Fibroblast of gingiva (primary cell): ENCODE measurements around the gene MGAT3.
"Not testable (repeated sequence)": the region's sequence is repeated elsewhere in the genome, so short reads cannot be mapped to it uniquely, and the experiment has no call there.

ENCODE experiments used
- DNase-seq: peaks from one replicate; pipeline ENCODE4 v3.0.0-alpha.2; 2011; ENCODE audit warnings: low read depth

Gene MGAT3

GRCh38 chr22:39514373-39514973, 57.7 kb downstream of the MGAT3 start:
- no peak for DNase-seq

- no peak for DNase-seq
Observed at GRCh38 chr22:39515266-39516050, 58.6 kb downstream of the MGAT3 start.

DNA sequence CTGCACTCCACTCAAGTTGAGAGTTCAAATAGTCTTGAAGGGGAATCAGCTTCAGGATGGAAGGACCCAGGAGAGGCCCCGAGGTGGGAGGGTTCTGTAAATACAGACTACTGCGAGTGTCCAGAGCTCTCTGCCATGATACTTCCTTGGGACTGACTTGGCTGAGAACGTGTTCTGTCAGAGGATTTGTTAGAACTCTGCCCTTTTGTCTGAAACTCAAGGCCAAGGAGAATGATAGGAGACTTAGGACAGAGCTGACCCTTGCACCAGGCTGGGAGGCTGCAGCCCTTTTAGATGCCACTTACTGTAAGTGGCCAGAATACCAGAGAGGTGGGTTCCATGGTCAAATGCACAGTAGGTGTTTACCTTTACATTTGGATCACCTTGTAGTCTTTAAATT, 60.7 kb downstream of the MGAT3 start:
- DNase-seq, result no peak

GRCh38 chr22:39518144-39518786, 61.5 kb downstream of the MGAT3 start:
- DNase-seq, result peak; percentile 41

- DNase-seq, result no peak
Observed at GRCh38 chr22:39518996-39519680, 62.3 kb downstream of the MGAT3 start.

DNA sequence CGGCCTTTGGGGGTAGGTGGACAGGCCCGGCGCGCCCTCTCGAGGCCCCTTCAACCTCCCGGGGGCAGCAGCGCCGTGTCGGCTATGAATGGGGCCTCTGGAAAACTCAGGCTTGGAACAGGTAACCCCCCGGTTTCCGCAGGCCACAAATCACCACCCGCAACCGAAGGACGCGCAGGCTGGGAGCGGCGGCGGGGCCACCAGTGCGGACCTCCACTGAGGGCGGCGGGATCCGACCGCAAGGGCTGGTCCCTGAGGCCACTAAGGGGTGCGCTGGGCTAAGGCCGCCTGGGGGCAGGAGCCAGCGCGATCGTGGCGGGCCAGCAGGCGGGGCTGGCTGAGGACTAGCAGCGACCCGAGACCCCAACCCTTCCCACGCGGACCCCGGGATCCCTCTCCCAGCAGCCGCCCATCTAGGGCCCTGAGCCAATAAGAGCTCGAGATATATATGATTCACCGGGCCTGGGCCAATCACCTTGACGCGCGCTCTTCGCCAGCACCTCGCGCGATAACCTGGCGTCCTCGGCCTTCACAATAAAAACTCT, 62.9 kb downstream of the MGAT3 start:
- peak; percentile 56 for DNase-seq

GRCh38 chr22:39520226-39521105, 63.7 kb downstream of the MGAT3 start, which contains the start of gene ATF4:
Gene ATF4 (plus strand): TSS chr22:39520562. CDS start chr22:39521446, 884 bp downstream.
- peak; percentile 100 for DNase-seq

DNA sequence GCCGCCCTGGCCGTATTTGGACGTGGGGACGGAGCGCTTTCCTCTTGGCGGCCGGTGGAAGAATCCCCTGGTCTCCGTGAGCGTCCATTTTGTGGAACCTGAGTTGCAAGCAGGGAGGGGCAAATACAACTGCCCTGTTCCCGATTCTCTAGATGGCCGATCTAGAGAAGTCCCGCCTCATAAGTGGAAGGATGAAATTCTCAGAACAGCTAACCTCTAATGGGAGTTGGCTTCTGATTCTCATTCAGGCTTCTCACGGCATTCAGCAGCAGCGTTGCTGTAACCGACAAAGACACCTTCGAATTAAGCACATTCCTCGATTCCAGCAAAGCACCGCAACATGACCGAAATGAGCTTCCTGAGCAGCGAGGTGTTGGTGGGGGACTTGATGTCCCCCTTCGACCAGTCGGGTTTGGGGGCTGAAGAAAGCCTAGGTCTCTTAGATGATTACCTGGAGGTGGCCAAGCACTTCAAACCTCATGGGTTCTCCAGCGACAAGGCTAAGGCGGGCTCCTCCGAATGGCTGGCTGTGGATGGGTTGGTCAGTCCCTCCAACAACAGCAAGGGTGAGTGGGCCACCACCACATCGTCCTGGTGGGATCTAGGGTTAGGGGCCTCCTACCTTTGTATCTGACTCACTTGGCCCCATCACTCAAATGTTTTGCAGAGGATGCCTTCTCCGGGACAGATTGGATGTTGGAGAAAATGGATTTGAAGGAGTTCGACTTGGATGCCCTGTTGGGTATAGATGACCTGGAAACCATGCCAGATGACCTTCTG, 64.5 kb downstream of the MGAT3 start:
- DNase-seq, result peak; percentile 85

GRCh38 chr22:39522091-39522490, 65.3 kb downstream of the MGAT3 start:
- not testable (repeated sequence) for DNase-seq

- DNase-seq, result peak; percentile 58
Observed at GRCh38 chr22:39522567-39523300, 65.9 kb downstream of the MGAT3 start.

DNA sequence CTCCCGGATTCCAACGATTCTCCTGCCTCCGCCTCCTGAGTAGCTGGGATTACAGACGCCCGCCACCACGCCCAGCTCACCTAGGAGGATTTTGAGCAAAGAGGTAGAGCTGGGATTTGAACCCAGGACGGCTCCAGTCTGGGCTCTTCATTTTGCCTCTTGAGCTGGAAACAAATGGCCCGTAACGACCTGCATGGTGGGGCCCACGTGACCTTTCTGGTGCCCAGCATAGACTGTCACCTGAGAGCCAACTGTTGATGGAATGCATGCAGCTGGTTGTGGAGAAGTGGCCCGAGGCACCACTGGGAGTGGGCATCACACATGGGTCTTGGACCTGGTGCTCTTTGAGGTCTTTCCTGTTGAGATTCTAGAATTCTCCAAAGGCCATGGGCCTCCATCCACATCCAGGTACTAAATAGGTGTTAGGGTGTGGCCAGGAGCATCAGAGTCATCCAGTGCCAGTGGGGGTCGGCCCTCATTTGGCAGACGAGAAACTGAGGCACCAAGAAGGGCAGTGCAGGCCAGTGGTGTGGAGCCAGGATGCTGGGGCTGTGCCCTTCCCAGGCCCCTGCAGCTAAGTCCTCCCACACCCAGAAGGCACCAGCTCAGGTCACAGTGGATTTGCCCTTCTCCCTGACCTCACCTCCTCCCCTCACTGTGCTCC, 67.4 kb downstream of the MGAT3 start:
- DNase-seq, result no peak

- DNase-seq, result no peak
Observed at GRCh38 chr22:39524753-39525657, 68.2 kb downstream of the MGAT3 start.

- DNase-seq, result no peak
Observed at GRCh38 chr22:39525658-39525975, 68.8 kb downstream of the MGAT3 start.

DNA sequence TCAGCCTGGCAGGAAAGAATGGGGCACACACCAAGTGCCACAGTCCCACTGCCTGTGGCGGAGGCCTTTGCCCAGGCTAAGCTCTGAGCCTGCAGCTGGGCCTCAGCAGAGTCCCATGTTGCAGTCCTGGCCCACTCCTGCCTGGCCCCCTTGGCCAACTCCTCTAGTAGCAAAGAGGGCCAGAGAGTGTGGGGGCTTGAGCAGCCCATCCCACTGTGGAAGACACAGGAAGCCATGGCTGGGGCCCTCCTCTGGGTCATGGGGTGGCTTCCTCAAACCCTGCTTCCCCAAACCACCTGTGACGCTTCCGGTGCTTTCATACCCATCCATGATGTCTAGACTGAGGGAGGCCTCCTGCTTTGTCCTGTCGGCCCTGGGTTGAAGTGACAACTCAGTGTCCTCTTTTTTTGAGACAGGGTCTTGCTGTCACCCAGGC, 69.9 kb downstream of the MGAT3 start:
- no peak for DNase-seq

DNA sequence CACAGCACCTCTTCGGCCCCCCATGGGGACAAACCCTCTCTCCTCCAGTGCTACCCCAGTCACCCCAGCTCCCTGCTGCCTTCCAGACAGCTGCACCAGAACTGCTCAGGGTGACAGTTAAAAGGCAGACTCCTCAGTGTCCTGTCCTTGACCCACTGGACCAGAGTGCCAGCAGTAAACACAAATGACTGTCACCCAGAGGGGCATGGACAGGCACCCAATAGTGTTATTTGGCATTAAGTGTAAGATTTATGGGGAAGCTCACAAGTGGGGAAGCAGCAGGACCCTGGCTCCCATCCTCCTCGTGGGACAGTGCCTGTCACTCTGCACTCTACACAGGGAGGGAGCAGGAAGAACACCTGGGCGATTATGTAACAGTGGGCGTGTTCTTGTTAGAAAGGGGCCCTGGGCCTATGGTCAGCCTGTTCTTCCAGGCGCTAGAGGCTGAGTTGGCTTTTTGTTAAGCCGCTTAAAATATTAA, 70.7 kb downstream of the MGAT3 start:
- DNase-seq, result no peak

DNA sequence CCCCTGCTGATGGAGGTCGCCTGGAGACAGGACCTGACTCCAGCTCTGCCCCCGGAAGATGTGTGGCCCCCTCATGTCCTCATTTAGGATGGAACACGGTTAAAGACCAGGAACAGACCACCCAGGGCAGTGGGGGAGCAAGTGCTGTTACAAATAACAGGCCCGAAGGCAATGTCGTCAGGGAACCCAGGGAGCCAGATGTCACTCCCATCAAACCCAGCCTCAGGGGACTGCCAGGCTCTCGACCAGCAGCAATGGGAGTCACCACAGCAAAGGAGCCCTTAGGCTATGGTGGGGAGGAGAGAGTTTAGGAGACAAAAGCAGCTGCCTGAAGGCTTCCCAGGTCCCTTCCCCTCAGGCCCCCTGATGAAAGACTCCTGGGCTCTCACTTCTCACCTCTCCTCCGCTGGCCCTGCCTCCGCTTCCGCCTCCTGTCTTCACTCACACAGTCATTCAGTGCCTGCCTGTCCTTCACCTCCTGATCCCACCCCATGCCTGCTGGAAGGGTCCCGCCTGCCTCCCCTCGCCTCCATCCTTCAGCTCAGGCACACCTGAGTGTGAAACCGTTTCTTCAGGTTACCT, 71.4 kb downstream of the MGAT3 start:
- DNase-seq, result no peak

DNA sequence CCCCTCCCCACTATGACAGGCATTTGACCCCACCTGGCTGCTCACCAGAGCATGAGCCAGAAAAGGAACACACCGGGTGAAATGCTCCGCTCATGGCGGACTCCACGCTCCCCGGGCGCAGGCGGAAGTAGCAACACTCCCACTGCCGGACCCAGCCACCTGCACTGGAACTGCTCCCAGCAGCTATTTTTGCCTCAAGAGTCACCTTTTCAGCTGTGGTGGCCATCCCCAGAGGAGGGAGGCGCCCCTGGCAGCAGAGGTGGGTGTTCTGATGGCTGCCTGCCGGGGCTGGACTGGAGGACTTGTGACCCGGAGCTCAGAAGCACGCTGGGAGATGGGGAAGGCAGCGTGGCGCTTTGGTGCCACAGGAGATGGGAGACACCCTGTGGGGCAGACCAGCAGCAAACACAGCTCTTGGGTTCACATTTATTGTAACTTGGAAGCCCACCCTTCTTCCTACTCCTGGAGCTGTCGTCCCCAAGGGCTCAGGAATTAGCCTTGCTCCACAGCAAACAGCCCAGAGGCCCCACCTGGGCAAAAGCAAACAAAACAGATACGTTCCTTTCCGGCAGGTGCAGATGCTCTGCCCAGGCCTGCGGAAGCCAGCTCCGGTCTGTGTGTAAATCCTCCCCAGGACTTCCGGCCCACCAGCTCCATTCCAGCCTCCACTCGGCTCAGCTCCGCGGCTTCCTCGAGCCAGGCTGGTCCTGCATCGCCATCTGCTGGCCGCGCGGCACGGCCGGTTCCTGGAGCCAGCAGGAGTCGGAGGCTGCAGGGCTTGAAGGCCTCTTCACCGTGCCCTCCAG, 72.1 kb downstream of the MGAT3 start:
- DNase-seq, result peak; percentile 90
